Mesangial cell (primary cell): Measurements from ENCODE around the gene ZMYM5. TPM values are rescaled to one million over a fixed set of nuclear protein-coding genes. Genes with fewer than 3 reads are reported as not detected.

Experiments
- total RNA-seq: library from RNA; depleted of rRNA; stranded (reverse); fragments of >200 nt; gene quantifications from 2 replicates; pipeline ENCODE4 v1.2.3, GENCODE V29; 2015

The ZMYM5 gene
- total RNA-seq = 4.2 and 6.1 TPM in 2 replicates

GRCh38 chr13:19863323-19864023 lies at the start of gene ZMYM5:
Gene ZMYM5 (minus strand): TSS chr13:19863649. CDS start chr13:19852180, 11,469 bp downstream.

GRCh38 chr13:19782727-19783682 lies 80.4 kb downstream of the ZMYM5 start, which contains the start of gene PSPC1:
Gene PSPC1 (minus strand): TSS chr13:19782945. CDS start chr13:19782757, 188 bp downstream.

Other genes with a start within 250 kb of the ZMYM5 start
- gene MPHOSPH8, start 230.0 kb downstream of the ZMYM5 start, total RNA-seq = 7.5 and 8.7 TPM in 2 replicates
- 31.1 and 39.9 TPM in 2 replicates for gene PSPC1, start 80.7 kb downstream of the ZMYM5 start, total RNA-seq
- gene ZMYM2, start 95.1 kb upstream of the ZMYM5 start, total RNA-seq = 20.5 and 28.9 TPM in 2 replicates